CD4-positive, alpha-beta T cell treated with Interleukin-2 at 100 ng/mL for 4 hours (primary cell): ENCODE data around the gene ZNF22.

ENCODE experiments used
- DNase-seq: peaks from one replicate; pipeline ENCODE4 v3.0.0-alpha.2; 2020; ENCODE audit warnings: low spot score

The ZNF22 gene

DNA sequence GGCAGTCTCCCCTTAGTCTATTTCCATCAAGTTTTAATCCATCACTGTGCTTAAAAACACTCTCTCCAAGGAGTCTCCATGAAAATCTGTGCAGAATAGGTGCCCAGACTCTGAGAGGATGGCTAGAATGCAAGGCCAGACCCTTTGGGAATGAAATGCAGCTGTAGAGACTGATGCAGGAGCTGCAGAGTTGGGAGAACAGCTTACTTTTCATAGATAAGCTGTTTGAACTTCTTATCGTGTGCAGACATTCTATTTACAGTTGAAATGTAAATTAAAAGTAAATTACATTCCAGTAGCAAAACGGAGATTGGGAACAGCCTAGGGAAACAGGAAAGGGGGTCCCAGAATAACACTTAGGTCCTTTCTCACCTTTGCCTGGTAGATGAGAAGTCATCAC is 14.9 kb downstream of the ZNF22 start:
- no peak for DNase-seq

DNA sequence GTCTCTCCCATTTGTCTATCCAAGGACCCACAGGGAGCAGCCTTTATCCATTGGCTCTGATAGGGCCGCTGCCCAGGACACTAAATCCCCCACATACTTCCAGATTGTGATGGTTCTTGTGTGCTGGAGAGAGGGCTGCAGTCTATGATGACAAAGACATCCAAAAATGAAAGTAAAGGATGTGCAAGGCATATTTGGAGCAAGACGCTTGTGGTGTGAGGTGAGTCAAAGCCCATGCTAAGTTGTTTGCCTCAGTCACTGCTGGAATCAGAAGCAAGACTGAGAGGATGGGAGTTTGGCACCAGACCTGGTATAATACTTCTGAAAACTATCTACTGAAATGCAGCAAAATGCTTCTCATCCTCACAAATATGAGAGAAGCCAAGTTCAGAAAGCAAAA is 22.7 kb downstream of the ZNF22 start:
- no peak for DNase-seq

GRCh38 chr10:45034301-45034700 is 33.6 kb downstream of the ZNF22 start:
- no peak for DNase-seq

DNA sequence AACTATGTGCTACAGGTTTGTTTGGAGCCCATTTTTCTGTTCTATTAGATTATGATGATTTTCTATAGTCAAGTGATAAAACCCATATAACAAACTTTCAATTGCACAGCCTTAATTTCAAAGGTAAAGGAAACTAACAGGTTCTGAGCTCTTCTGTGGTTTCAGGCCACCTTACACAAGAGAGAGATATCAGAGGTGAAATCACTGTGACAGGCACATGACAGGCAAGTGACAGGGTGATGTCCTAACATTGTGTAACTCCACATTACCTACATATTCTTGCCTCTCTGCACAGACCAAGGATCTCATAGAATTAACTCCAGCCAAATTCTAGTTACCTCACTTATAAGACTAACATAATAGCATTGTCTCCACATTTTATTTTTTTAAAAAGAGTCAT is 35.0 kb downstream of the ZNF22 start:
- no peak for DNase-seq

DNA sequence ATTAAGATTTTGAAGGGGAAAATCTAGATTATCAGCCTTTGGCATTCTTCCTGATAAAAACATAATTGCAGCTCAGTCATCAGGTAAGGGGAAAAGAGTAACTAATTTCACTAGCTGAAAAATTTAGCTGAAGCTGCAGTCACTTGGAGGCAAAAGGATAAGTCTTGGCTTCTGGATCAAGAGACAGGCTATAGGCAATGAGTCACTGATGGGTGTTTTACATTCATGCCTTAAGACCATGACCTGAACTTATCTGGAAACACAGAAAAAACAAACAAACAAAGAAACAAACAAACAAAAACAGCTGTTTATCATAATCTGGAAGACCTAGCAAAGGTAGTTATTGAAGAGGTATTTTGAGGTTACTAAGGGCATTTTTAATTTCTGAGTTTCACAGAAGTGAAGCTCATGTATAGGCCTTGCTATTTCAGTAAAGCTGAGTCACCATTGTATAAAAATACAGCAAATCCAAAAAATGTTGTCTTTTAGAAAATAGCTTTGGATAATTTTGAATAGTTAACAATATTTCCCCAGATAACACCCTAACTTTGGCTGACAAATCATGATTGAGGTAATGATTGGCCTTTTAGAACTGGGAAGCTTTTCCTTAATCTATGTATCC is 40.3 kb downstream of the ZNF22 start:
- no peak for DNase-seq

DNA sequence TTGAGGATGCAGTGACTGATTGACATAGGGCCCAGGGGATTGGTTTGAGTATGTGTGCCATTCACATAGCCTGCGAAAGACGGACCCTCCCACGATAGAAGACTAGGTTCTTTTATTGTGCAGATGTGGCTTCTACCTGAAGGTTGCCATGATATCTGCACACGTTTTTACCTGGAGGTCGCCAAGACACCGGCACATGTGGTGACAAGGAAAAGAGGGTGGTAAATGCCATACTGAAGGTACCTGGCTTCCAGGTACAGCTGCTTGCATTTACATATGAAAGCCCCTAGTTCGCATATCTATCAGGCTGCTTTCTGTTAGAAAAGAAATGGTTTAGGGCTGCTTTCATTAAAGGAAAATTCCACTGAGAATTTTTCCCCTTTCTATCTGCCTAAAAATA is 43.6 kb downstream of the ZNF22 start:
- no peak for DNase-seq

- DNase-seq = no peak
Measured at GRCh38 chr10:45050551-45051235, 50.0 kb downstream of the ZNF22 start.

- no peak for DNase-seq
Measured at GRCh38 chr10:45052700-45053099, 52.0 kb downstream of the ZNF22 start.

DNA sequence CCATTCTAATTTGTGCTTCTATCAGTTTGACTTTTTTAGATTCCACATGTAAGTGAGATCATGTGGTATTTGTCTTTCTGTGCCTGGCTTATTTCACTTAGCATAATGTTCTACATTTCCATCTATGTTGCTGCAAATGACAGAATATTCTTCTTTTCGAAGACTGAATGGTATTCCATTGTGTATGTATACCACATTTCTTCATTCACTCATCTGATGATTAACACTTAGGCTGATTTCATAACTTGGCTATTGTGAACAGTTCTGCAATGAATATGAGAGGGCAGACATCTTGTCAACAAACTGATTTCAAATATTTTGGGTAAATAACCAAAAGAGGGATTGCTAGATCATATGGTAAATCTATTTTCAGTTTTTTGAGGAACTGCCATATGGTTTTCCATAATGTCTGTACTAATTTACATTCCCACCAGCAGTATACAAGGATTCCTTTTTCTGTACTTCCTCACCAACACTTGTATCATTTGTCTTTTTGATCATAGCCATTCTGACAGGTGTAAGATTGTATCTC is 52.9 kb downstream of the ZNF22 start:
- DNase-seq = no peak
